ENCODE measurements around the gene SUMO3.

- no peak for TF ChIP-seq CTCF (IDR thresholded peaks at IDR 0.05; ENCODE audit: low read length)
- TF ChIP-seq EZH2 (IDR thresholded peaks at IDR 0.05; ENCODE audit: borderline replicate concordance, low read length), result no peak
Observed at GRCh38 chr21:44783020-44783696, 34.7 kb downstream of the SUMO3 start.

Measured in OCI-LY1 (cell line).